TTC549 (cell line): ENCODE measurements around the gene SCUBE1.

Experiments
- FAIRE-seq: peaks from 2 replicates; lab custom pipeline; 2012; peaks lifted over from hg19 to GRCh38; lab: Jason Lieb, UNC

SCUBE1 gene

DNA sequence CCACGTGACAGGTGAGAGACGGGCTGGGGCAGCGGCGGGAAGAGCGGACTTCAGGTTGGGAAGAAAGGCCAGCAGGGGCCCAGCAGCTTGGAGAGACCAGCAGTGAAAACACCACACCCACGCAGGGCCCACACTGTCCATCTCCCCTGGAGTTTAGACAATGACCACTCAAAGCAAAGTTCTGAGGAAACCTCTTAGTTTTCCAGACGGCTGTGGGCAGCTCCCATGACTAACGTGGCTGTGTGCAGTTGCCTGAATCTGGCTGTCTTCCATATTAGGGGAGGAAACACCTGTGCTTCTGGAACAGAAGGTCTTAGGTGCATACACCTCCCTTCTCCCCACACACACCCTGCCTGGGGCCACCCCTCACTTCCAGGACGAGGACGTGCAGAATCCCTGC lies 85.6 kb downstream of the SCUBE1 start:
- no peak for FAIRE-seq

GRCh38 chr22:43256976-43257545 lies 86.1 kb downstream of the SCUBE1 start:
- FAIRE-seq, result no peak

DNA sequence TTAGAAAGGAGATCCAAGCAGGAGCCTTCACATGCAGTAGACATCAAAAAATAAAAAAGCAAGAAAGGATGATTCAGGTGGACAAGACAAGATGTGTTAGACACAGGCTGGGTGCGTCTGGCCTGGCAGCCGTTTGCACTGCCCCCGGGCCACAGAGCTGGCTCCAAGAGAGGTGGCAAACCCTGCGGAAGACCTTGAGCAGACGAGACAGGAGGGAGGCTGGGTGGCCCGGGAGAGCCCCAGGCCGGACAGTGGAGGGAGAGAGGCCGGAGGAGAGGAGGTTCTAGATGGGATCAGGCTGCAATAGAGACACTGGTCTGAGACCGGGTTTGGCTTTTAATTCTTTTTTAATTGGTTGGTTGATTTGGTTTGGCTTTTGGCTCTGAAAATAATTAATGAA lies 86.6 kb downstream of the SCUBE1 start:
- FAIRE-seq, result no peak

DNA sequence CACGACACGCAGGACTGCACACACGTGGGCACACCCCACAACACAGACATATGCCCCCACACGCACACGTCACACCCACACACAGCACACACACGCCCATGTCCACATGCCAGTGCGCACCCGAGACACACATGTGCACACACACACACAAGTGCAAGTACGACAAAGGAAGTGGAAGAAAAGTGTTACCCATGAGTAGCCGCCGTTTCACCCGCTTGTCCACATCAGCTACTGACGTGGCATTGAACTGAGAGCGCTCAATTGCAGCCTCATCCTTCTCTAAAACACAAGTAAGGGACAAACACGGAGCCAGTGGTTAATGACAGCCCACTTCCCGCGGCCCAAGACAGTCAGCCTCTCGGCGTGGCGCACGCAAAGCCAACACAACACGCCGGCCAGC lies 87.9 kb downstream of the SCUBE1 start:
- no peak for FAIRE-seq

GRCh38 chr22:43253839-43254238 lies 89.3 kb downstream of the SCUBE1 start:
- no peak for FAIRE-seq

DNA sequence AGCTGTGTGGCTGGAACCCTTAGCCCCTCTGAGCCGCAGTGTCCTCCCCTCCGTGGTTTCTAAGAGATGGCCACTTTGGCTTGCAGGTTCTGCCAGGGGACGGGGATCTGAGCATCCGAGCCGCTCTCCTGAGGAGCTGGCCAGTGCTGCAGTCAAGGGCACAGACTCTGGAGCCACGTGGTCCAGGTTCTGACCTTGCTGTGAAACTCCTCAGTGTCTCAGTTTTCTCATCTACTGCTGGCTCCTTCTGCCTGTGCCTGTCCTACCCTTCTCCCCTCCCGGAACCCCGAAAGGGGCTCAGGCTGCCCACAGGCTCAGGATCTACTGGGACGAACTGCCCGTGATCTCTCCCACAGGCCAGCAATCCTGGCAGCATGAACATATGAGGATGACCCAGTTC lies 90.9 kb downstream of the SCUBE1 start:
- no peak for FAIRE-seq

DNA sequence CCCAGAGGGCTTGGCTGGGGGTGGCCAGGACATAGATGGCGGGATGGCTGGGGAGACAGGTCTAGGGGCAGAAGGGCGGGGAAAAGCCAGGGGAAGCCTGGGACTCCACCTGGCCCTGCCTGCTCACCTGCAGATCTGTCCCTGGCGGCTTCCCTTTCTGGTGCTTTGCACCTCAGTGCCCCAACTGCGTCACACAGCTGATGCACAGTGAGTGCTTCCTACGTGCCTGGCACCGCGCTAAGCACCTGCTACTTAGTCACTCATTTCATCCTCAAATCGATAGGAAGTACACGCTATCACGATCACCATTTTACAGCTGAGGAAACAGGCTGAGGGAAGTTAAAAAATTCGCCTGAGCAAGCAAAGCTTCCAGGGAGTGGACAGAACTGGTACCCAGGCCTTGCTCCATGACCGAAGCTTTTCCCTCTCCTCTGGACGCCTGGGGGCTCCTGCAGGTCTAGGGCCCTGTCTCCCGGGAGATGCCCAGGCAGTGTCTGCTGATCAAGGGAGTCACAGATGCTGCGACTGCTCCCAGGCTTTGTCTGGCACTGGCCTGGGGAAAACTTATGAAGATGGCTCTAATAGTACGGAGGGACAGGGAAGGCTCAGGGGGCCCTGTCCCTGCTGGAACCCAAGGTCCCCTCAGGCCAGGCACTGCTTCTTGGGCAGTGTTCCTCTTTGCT lies 93.2 kb downstream of the SCUBE1 start:
- FAIRE-seq, result no peak

DNA sequence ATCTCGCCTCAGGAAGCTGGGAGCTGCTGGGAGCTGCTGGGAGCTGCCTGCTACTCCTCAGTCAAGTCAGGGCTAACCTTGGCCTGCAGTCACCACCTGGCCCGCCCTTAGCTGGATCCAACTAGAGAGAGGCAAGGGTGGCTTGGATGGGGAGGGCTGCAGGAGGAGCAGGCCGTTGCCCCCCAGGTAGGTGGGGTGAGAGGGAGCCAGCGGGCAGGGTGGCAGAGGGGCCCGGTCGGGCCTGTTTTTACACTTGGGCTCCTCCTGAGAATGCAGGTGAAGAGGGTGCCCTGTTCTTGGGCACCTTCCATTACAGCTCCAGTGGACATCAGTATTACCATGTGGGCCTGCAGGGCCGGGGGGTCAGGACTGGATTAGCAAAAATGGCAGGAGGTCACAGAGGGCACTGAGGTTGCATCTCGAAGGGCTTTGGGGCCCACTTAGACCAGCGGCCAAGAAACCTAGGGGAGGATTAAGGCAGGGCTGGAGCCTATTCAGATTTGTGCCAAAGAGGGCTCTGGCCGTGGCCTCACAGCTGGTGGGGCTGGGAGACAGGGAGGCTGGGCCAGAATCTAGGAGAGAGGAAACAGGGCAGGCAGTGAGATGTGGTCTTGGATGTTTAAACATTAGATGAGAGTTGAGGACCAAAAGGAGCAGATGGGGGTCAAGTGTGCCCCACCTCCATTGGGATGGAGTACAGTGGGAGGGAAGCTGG lies 95.5 kb downstream of the SCUBE1 start:
- no peak for FAIRE-seq

DNA sequence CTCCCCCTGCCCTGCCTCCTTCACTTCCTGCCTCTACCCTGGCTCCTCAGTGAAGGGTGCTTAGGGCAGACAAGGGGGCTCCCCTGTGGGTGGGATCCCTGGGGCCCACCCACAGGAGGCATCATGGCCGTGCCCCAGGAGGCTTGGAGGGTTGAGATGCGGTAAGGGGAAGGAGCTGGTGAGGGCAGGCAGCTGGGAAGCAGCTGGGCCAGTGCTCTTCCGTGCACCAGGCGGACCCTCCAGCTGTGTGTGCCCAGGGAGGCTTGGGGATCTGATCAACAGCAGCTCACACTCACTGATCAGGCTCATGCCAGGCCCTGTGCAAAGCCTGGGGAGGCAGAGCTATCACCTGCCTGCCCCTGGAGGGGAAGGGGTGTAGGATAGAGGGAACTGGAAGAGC lies 97.0 kb downstream of the SCUBE1 start:
- FAIRE-seq, result no peak

GRCh38 chr22:43245717-43246116 lies 97.5 kb downstream of the SCUBE1 start:
- no peak for FAIRE-seq

- FAIRE-seq, result no peak
Measured at GRCh38 chr22:43244803-43245527, 98.2 kb downstream of the SCUBE1 start.

DNA sequence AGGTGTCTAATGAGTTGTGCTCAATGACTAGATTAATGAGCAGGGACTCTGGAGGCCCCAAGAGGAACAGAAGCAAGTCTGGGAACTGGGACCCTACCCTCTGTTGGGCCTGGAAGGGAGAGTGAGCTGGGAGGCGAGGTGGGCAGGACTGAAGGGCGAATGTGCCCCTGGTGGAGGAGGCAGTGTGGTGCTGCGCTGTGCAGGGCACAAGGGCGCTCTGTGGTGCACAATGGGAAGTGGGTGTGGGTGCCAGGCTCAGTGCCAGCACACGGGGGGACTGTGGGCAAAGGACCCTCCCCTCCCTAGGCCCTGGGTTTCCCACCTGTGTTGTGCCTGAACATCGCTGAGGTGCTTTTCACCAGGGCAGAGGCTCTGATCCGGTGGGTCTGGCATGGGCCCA lies 98.8 kb downstream of the SCUBE1 start:
- no peak for FAIRE-seq

DNA sequence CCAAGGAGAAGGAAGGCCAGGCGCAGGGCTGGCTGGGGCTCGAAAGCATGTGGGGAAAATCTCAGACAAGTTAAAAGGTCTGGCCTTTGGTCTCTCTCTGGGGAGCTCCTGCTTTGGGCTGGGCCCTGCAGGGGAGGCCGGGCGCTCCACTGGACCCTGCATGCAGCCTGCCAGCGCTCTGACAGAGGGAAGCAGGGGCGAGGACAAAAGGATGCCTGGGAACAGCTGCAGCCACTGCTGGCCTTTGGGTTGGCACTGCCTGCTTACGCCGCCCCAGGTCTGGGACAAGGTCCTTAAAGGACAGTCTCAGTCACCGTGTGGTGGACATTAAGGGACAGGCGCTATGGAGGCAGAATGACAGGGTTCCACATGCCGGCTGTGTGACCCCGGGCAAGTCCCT lies 99.8 kb downstream of the SCUBE1 start:
- no peak for FAIRE-seq

DNA sequence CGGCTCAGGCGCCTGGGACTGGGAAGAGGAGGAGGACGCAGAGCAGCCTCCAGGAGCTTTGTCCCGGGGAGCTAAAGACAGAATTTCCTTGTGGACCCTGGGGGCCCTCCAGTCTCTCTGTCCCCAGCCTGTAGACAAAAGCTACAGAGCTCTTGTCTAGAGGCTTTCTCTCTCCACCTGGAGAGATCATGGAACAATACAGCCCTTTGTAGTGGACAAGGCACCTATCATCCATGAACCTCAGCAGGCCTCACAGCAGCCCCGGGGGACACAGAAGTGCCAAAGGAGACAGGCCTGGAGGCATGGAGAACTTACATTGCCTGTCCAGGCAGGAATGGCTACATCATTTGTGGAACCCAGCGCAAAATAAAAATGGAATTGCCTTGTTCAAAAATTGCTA lies 100.5 kb downstream of the SCUBE1 start:
- FAIRE-seq, result no peak

DNA sequence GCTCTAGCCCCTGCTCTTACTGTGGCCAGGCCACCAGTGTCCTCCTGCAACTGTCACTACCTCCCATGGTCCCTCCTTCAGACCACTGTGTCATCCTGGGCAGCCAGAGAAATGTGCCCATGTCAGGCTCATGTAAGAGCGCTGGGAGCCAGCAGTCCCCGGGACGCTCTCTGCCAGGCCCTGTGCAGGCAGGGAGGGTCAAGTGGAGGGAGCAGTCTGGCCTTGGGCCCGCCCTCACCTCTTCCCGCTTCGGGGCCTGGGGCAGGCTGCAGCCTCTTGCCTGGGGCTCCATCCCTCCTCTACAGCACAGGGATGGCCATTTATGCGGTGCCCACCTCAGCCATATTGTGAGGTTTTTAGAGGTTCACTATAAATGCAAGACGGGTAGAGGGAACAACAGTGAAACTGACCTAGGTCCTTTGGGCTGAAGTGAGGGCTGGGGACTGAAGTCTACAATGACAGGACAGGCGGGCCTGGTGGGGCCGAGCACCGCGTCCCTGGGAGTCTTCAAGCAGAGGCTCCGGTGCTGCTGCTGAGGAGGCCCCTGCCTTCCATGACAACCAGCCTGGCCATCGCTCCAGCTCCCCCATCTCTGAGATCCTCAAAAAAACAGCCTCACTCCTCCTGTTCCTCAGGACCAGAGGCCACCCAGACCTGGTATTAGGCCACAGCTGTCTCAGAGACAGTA lies 101.3 kb downstream of the SCUBE1 start:
- no peak for FAIRE-seq

GRCh38 chr22:43241138-43241597 lies 102.0 kb downstream of the SCUBE1 start:
- FAIRE-seq, result no peak

DNA sequence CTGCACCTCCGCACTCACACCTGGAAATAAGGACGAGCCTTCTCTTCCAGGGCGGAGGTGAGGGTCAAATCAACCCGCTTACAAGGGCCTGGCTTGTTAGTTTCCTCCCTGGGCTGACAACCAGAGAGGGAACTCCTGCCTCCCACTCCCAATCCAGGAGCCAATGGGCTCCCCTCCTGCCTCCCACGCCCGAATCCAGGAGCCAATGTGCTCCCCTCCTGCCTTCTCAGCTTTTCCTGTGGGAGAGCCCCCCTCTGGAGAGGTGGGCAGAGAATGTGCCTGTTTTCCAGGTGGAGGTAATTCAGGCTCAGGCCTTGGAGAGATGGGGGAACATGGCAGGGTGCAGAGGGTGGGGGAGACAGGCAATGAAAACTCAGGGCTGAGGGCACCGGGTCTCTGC lies 102.6 kb downstream of the SCUBE1 start:
- no peak for FAIRE-seq

DNA sequence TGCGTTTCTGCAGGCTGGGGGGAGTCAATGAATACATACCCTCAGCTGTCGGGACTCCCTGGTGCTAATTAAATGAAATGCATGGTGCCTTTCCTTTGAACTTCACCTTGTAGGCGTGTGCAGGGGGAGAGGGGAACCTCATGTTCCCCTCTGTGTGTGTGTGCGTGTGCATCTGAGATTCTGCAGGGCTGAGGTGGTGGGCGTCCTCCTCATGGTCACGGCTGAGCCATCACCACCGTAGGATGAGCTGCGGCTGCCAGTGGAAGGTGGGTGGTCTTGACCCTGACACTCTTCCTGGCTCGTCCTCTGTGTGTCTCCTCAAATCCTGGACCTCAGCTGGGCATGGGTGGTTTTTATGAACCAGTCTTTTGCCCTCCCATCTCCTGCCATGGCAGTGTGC lies 103.2 kb downstream of the SCUBE1 start:
- no peak for FAIRE-seq

GRCh38 chr22:43239193-43239780 lies 103.9 kb downstream of the SCUBE1 start:
- no peak for FAIRE-seq

DNA sequence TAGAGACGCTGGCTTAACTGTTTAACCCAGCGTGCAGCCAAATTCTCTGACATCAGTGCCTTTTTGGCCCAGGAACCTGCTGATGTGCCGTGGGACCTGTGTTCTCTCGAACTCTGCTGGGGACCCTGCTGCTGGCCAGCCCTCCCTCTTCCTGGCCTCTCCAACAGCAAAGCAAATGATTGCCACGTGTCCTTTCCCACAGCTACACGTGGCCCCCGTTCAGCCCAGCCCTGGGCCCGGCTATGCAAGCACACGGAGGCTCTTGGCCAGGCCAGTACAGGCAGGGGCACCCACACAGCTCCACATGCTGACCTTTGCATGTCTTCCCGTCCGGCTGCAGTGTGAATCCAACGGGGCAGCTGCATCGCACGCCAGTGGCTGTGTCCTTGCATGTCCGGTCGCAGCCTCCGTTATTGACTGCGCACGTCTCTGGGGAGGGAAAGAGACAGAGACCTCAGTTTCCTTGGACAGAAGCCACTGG lies 104.6 kb downstream of the SCUBE1 start:
- no peak for FAIRE-seq

DNA sequence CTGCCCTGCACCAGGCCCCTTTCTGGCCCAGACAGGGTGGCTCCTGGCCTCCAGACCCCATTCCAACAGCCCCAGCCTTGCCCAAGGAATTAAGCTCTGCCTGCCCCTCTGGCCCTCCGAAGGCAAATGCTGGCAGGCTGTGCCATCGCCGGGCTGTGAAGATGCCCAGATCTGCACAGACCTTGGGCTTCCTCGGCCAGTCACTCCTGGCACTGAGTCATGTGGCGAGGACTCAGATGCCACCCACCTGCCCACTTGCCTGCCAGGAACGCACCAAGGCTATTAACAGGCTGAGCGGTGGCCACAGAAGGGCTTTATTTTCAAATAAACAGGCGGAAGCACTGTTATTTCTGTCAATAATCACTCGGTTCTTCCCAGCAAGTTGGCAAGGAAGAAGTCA lies 105.9 kb downstream of the SCUBE1 start:
- no peak for FAIRE-seq
